Esophagus squamous epithelium (tissue), 4 donors: ENCODE data around the gene MIER2.

Experiments used
- CTCF ChIP-seq, 6 experiments: fragments of 450-650 bp in 4 of 6; fragments of 200-600 bp in 2 of 6; sonication (generic) in 2 of 6; IDR thresholded peaks; one replicate each; pipeline ENCODE4 v1.5.1; 2016 to 2019; ENCODE audit warnings: antibody characterized with exemption in 6 of 6, mild to moderate bottlenecking in 4 of 6, moderate library complexity in 4 of 6
- POLR2A ChIP-seq, 4 donors: fragments of 450-650 bp; IDR thresholded peaks; one replicate each; pipeline ENCODE4 v1.6.1; 2017; ENCODE audit warnings: antibody characterized with exemption in 4 of 4, mild to moderate bottlenecking in 4 of 4, moderate library complexity in 3 of 4

DNA sequence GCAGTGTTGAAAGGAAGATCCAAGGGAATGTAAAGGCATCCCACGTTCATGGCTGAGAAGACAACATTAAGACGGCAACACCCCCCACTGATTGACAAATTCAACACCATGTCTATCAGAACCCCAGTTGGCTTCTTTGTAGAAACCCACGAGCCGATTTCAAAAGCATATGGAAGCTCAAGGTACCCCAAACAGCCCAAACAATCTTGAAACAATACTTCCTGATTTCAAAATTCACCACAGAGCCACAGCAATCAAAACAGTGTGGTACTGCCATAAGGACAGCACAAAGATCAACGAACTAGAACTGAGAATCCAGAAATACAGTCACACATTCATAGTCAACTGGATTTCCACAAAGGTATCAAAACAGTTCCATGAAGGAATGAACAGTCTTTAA, 6.2 kb downstream of the MIER2 start:
- TF ChIP-seq CTCF (IDR thresholded peaks at IDR 0.05) (no peak), POLR2A (IDR thresholded peaks at IDR 0.05) (no peak)
